HG02973 (cell line): ENCODE data around the gene ANKRD13A.
"Not testable (repeated sequence)": the region's sequence is repeated elsewhere in the genome, so short reads cannot be mapped to it uniquely, and the experiment has no call there.

Experiments
- ATAC-seq: cut with Tn5 transposase; IDR thresholded peaks from one replicate; pipeline ENCODE4 v1.9.1; 2021; ENCODE audit warnings: moderate library complexity; ENCODE audit not compliant: unreplicated experiment

The ANKRD13A gene

DNA sequence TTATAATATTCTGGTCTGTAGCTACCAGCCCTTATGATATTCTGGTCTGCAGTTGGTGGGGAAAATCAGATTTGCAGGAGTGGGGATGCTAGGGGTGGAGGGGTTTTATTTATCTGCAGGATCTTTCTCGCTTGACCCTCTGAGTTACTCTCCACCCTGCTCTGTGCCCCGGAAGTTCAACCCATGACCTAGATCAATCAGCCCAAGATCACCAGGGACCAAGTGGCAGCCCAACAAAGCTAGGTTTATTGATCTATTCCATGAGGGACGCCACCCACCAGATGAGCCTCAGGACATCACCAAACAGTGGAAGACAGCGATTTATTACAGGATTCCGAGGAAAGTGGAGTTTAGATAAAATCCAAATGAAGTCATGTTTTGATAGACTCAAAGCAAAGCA lies 74.9 kb downstream of the ANKRD13A start:
- ATAC-seq: no peak

GRCh38 chr12:110075880-110076279 lies 76.7 kb downstream of the ANKRD13A start:
- no peak for ATAC-seq

- ATAC-seq: no peak
These were observed 78.6 kb downstream of the ANKRD13A start for GRCh38 chr12:110077800-110078199.

GRCh38 chr12:110079477-110080400 lies 80.5 kb downstream of the ANKRD13A start:
- ATAC-seq: peak; percentile 87

GRCh38 chr12:110080410-110080809 lies 81.2 kb downstream of the ANKRD13A start:
- no peak for ATAC-seq

- no peak for ATAC-seq
These were observed 85.2 kb downstream of the ANKRD13A start for GRCh38 chr12:110084314-110085015.

DNA sequence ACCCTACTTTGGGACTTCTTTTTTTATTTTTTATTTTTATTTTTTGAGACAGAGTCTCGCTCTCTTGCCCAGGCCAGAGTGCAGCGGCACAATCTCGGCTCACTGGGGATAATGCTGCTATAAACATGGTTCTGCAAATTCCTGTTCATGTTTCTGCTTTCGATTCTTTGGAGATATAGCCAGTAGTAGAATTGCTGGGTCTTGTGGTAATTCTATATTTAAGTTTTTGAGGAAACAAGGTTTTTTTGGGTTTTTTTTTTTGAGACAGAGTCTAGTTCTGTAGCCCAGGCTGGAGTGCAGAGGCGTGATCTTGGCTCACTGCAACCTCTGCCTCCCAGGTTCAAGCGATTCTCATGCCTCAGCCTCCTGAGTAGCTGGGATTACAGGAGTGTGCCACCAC lies 89.0 kb downstream of the ANKRD13A start:
- not testable (repeated sequence) for ATAC-seq

DNA sequence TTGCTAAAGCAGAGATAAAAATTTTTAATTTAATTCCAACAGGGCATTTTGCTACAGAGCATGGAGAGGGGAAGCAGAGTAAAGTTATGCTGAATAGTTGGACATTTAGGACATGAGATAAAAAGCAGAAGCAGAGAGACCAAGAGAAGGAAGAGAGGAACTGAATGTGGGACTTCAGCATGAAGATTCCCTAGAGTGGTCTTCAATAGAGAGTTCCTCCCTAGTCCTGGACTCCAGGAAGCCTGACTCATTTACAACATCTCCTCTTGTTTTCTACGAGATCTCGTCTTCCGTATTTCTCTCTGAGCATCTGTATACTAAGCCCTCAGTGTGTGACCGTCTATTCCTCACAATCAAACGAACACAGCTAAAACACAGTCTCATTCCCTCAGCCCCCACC lies 89.7 kb downstream of the ANKRD13A start:
- ATAC-seq: no peak
